Central memory CD8-positive, alpha-beta T cell (primary cell): ENCODE measurements around the gene PSORS1C2.

Experiments
- ATAC-seq: fragments of 150-1000 bp; cut with Tn5 transposase; replicated peaks from 2 replicates; pipeline ENCODE4 v1.10.0; 2022; ENCODE audit warnings: mild to moderate bottlenecking, moderate FRiP score, moderate number of reproducible peaks; ENCODE audit not compliant: poor library complexity, severe bottlenecking; ENCODE audit errors: extremely low read depth
- DNase-seq, 2 donors: peaks; one replicate each; pipeline ENCODE4 v3.0.0; 2021; ENCODE audit warnings: low spot score in 2 of 2
- H3K27ac Mint-ChIP-seq: one replicate; pipeline ENCODE4 v1.8.0; 2022; ENCODE audit warnings: low read depth, mild to moderate bottlenecking, moderate library complexity, mixed read lengths
- H3K27me3 Mint-ChIP-seq: one replicate; pipeline ENCODE4 v1.8.0; 2022; ENCODE audit warnings: mixed read lengths
- H3K36me3 Mint-ChIP-seq: one replicate; pipeline ENCODE4 v1.8.0; 2022; ENCODE audit warnings: mild to moderate bottlenecking, moderate library complexity, mixed read lengths; ENCODE audit not compliant: insufficient read depth
- H3K4me1 Mint-ChIP-seq: one replicate; pipeline ENCODE4 v1.8.0; 2022; ENCODE audit warnings: mixed read lengths
- H3K4me3 Mint-ChIP-seq: one replicate; pipeline ENCODE4 v1.8.0; 2022; ENCODE audit warnings: mild to moderate bottlenecking, moderate library complexity, mixed read lengths
- H3K9me3 Mint-ChIP-seq: one replicate; pipeline ENCODE4 v1.8.0; 2022; ENCODE audit warnings: mixed read lengths

Gene PSORS1C2

DNA sequence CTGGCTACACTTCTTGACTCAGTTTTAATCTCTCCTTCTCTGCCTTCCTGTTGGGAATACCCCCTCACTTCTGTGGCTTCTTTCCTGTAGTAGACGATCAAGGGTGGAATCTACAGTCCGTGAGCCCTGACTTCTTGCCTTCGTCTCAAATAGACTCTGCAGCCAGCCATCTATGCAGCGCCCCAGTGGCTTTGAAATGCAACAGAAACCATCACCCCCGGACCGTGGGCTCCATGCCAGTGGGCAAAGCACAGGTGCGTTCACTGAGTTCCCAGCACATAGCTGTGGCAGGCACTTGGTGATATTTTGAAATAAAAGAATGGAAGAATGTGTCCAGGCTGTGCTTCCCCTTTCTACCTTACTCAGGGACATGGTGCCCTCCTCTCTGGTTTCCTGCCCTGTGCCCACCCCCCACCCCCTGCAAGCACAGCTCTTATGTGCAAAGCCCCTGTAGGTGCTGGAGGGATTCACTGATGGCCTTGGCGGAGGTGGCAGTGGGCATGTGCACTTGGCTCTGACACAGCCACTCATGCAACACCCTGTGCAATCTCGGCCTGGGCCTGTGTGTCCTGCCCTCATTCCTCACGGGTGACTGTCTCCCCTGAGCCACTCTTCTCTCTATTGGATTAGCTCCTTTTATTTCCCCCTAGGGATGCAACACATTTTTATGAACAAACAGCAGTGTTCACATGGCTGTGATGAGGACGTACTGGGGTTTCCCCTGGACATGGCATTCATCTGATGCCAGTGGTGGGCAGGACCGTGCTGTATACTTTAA is 13.1 kb downstream of the PSORS1C2 start:
- no peak for DNase-seq
- Mint-ChIP-seq H3K9me3 (no peaks in the 10 kb centered on the region), H3K36me3 (peaks cover 2% of the 10 kb centered on the region)

DNA sequence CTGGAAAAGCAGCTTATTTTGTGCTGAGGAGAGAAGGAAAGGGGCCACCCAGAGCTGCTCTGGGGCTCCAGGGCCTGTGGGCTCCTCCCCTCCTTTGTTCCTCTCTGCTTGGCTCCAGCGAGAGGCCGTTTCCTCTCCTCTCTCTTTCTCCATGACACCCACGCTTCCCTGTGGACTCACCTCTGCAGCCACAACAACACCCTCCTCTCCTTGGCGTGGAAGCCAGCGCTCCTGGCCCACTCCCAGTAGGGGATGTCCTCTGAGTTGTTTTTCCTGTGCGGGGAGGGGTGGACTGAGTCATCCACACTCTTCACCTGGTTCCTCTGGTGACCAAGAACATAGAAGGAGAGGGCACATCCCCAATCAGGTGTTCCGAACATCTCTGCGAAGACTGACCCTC is 13.7 kb downstream of the PSORS1C2 start:
- no peaks in the 10 kb centered on the region for H3K9me3 Mint-ChIP-seq
- H3K4me1 Mint-ChIP-seq = peaks cover 6% of the 10 kb centered on the region
- H3K27ac Mint-ChIP-seq = no peak overlapping the region
- no peak for DNase-seq
- no peak overlapping the region for H3K4me3 Mint-ChIP-seq
- H3K36me3 Mint-ChIP-seq = peaks cover 2% of the 10 kb centered on the region
- ATAC-seq = no peak
- peaks cover 19% of the 10 kb centered on the region for H3K27me3 Mint-ChIP-seq

More for the DNA sequence above, 13.1 kb downstream of the PSORS1C2 start:
- no peak overlapping the region for H3K4me3 Mint-ChIP-seq
- ATAC-seq = no peak
- no peak overlapping the region for H3K27ac Mint-ChIP-seq
- peaks cover 6% of the 10 kb centered on the region for H3K4me1 Mint-ChIP-seq
- peaks cover 19% of the 10 kb centered on the region for H3K27me3 Mint-ChIP-seq

DNA sequence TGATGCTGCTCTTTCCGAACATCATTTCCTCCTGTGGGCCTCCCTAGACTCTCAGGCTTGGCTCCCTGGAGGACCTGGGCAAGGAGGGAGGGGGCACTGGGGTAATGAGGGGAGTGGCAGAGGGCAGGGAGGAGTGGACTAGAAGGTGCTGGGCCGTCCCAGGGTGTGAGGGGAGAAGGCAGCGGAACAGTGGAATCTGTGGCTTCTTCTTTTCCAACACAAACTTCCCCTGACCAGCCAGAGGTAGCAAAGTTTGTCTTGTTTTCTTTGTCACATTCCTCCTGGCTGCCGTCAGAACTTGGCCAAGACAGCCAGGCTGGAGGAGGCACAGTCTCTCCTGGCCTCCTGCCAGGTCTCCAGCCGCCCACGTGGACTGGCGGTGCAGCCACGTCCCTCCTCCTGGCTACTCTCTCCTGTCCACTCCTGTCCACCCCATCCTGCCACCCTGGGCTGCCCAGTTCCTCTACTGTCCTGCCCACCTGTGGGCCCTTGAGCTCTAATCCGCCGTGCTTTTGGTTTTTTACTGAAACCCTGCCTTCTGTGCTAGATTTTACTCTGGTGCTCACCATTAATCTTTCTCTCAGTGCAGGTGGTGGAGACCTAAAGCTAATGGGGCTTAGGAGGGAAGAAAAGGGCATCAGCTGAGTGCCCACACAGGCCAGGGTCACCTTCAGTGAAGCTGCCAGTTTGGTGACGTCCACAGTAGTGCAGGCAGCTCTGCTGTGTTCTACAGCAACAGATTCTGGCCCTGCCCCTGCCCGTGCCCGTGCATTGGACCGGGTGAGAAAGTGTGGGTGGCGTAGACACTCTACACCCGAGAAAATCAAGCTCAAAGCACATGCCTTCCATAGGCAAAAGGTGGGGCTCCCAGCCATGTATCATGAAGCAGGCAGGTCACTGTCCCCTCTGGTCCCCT is 15.8 kb downstream of the PSORS1C2 start:
- H3K27ac Mint-ChIP-seq = peak overlapping the region; percentile 61
- H3K36me3 Mint-ChIP-seq = peaks cover 2% of the 10 kb centered on the region
- no peak for ATAC-seq
- DNase-seq = no peak
- H3K4me1 Mint-ChIP-seq = peaks cover 4% of the 10 kb centered on the region
- no peaks in the 10 kb centered on the region for H3K9me3 Mint-ChIP-seq
- peaks cover 29% of the 10 kb centered on the region for H3K27me3 Mint-ChIP-seq
- no peak overlapping the region for H3K4me3 Mint-ChIP-seq

DNA sequence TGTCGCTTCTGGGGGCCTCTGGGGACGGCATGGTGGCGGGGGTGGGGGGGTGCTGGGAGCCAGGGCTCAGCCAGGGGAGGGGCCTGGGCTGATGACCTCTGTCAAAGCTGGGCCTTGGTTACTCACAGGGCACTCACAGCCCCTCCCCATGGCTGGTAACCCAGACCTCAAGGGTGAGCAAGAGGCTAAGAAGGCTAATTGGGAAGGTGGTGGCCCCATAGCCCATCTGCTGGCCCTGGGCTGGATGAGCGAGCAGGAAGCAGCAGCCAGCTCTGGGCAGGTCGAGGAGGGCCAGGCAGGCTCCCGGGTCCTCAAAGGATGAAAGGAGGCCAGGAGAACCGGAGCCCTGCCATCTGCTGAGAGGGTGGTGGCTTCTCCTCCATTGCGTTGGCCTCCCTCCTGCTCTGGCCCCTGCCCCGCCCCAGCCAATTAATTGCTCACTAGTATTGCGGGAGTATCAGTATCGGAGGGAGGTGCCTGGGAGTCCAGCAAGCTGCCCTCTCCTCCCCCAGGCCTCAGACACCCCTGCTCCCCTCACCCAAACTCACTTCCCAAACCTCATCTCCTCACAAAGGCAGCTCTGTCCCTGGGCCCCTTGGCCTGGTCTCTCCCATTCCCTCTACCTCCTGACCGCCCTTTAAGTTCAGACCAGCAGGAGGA is 17.6 kb downstream of the PSORS1C2 start:
- Mint-ChIP-seq H3K4me1 (no peaks in the 10 kb centered on the region), H3K4me3 (no peak overlapping the region), H3K27me3 (peaks cover 33% of the 10 kb centered on the region), H3K9me3 (no peaks in the 10 kb centered on the region), H3K36me3 (peaks cover 2% of the 10 kb centered on the region), H3K27ac (no peak overlapping the region)
- DNase-seq (no peak), ATAC-seq (no peak)

- H3K4me1 Mint-ChIP-seq = no peaks in the 10 kb centered on the region
- H3K9me3 Mint-ChIP-seq = no peaks in the 10 kb centered on the region
- H3K4me3 Mint-ChIP-seq = no peak within 1 kb of the TSS
- no peak within 1 kb of the TSS for H3K27ac Mint-ChIP-seq
- DNase-seq (no peak), ATAC-seq (no peak)
- peaks cover 43% of the 10 kb centered on the region for H3K27me3 Mint-ChIP-seq
- H3K36me3 Mint-ChIP-seq = peaks cover 2% of the 10 kb centered on the region
These were observed 18.5 kb downstream of the PSORS1C2 start, which contains the start of gene CDSN for GRCh38 chr6:31120151-31120915. CDSN (minus strand) TSS chr6:31120446; CDS start chr6:31120419, 27 bp downstream.

DNA sequence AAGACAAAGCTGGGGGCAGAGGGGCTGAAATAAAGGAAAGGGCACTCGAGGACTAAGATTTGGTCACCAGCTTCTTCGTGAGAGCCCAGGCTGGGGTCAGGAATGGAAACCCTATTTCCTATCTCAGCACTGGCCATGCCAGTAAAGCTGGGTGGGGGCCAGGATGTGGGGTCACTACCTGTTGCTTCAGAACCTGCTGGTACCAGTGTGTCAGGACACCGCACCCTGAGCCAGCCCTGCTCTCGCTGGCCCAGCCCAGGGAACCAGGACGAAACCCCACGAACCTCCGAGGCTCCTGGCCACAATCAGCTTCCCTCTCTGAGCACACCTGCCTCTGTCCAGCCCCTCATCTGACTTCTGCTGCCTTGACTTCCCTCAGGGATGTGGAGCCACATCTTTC is 20.7 kb downstream of the PSORS1C2 start:
- Mint-ChIP-seq H3K27me3 (peaks cover 56% of the 10 kb centered on the region), H3K4me3 (no peak overlapping the region), H3K27ac (no peak overlapping the region), H3K9me3 (no peaks in the 10 kb centered on the region), H3K4me1 (no peaks in the 10 kb centered on the region), H3K36me3 (no peaks in the 10 kb centered on the region)
- ATAC-seq (no peak), DNase-seq (no peak)

GRCh38 chr6:31116661-31117385 is 22.0 kb downstream of the PSORS1C2 start:
- Mint-ChIP-seq H3K27ac (no peak overlapping the region), H3K4me3 (no peak overlapping the region), H3K36me3 (no peaks in the 10 kb centered on the region), H3K27me3 (peaks cover 69% of the 10 kb centered on the region), H3K4me1 (no peaks in the 10 kb centered on the region), H3K9me3 (no peaks in the 10 kb centered on the region)
- DNase-seq = no peak
- no peak for ATAC-seq

DNA sequence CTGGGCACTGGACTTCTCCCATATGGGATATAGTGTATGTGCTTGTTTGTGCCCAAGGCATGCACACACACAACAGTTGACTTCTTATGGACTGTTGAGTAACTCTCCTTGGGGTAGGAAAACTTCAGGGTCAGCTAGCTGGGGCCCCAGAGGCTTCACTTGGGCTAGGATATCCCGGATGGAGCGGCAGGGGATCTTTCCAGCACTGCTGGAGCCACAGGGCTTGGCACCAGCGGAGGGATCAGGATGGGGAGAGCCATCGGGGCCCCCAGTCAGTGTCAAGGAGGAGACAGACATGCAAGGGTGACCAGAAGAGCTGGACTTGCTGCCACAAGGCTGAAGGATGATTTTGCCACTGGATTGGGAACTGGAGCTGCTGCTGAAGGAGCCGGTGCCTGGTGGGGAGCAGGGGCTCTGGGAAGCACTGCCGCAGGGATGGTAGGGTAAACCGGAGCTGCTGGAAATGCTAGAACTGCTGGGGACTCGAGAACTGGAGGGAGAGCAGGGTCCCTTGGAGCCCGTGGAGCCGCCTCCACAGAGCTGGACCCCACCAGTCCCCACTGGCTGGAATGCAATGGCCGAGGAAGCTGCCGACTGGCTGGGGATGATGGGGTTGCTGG is 22.8 kb downstream of the PSORS1C2 start:
- DNase-seq (no peak), ATAC-seq (no peak)
- H3K36me3 Mint-ChIP-seq = no peaks in the 10 kb centered on the region
- H3K27ac Mint-ChIP-seq = no peak overlapping the region
- H3K9me3 Mint-ChIP-seq = no peaks in the 10 kb centered on the region
- H3K4me3 Mint-ChIP-seq = no peak overlapping the region
- no peaks in the 10 kb centered on the region for H3K4me1 Mint-ChIP-seq
- peaks cover 76% of the 10 kb centered on the region for H3K27me3 Mint-ChIP-seq

DNA sequence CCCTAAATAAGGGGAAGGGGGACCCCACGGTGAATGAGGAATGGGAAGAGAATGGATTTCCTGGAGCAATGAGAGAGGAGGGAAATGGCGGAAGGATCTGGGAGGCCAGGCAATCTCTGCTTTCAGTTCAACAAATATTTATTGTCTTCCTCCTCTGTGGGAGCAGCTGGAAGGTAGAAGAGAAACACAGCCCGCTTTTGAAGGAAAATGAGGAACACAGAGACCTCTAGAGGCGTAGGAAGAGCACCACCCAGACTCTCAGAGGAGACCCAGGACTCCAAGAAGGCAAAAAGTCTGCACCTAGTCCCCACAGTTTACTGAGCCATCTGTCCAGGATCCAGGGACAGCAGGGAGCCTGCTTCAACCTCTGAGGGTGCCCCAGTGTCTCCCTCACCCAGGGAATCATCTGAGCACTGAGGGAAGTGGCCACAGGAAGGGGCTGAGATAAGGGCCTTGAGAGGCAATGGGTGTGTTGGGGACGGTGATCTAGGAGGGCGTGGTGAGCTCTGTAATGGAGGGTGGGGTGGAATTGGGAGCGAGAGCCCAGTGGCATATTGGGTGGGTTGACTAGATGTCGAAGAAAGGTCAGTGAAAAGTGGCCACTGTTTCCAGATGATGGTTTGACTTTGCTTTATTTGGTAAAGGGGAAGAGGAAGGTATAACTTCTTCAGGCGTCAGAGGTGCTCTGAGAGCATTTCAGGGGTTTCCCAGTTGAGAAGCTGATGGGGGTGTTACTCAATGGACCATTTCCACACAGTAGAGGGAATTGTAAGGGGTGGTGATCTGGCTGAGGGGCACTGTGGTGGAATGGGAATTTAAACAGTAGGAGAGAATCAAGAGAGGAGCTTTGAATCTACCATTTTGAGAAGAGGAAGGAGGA is 23.7 kb downstream of the PSORS1C2 start:
- no peak overlapping the region for H3K4me3 Mint-ChIP-seq
- no peaks in the 10 kb centered on the region for H3K4me1 Mint-ChIP-seq
- no peaks in the 10 kb centered on the region for H3K9me3 Mint-ChIP-seq
- peaks cover 85% of the 10 kb centered on the region for H3K27me3 Mint-ChIP-seq
- no peak for DNase-seq
- no peak overlapping the region for H3K27ac Mint-ChIP-seq
- H3K36me3 Mint-ChIP-seq = no peaks in the 10 kb centered on the region
- ATAC-seq = peak; percentile 40

DNA sequence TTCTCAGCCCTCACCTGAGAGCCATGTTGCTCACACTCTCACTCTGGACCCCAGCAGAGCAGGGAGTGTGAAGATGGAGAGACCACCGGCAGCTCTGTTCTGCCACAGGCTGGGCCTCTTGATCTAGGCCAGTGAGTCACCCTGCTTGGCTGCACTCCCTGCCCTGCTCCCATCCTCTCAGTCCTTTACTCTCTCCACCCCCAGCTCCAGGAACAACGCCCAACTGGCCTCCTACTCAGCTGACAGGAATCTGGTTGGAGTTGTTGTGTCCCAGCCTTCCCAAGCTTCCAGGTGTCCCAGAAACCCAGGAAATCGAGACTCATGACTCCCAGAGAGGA is 24.4 kb downstream of the PSORS1C2 start, which contains the start of gene PSORS1C1:
Gene PSORS1C1, plus strand, starts transcription at position 260 of the 338 bp plus-strand sequence. CDS start 14,833 bp downstream, outside the sequence.
- ATAC-seq (no peak), DNase-seq (no peak)
- Mint-ChIP-seq H3K36me3 (no peaks in the 10 kb centered on the region), H3K27me3 (peaks cover 91% of the 10 kb centered on the region), H3K4me1 (no peaks in the 10 kb centered on the region), H3K27ac (no peak within 1 kb of the TSS), H3K9me3 (no peaks in the 10 kb centered on the region), H3K4me3 (no peak within 1 kb of the TSS)
